ENCODE data around the gene ITPR3. TPM values are rescaled to one million over a fixed set of nuclear protein-coding genes. Genes with fewer than 3 reads are reported as not detected.

The ITPR3 gene
- total and polyA plus RNA-seq, 2 experiments from 2014 or later: 0.13 to 1.1 TPM

GRCh38 chr6:33731751-33732282, 110.7 kb downstream of the ITPR3 start:
- Histone ChIP-seq H3K27me3 (no peaks in the 10 kb centered on the region), H3K27ac (no peak overlapping the region), H3K9me3 (ENCODE audit: low read depth) (no peaks in the 10 kb centered on the region), H3K4me1 (ENCODE audit: low read depth) (peaks cover 9% of the 10 kb centered on the region), H3K36me3 (no peaks in the 10 kb centered on the region), H3K4me3 (no peak overlapping the region)
- TF ChIP-seq CTCF (IDR thresholded peaks at IDR 0.05; ENCODE audit: low read depth, low read length): no peak
- DNase-seq (ENCODE audit: low read depth in 1 of 2, low spot score in 1 of 2): no peak

GRCh38 chr6:33732385-33732784, 111.3 kb downstream of the ITPR3 start:
- H3K4me3 ChIP-seq: no peak overlapping the region
- no peak overlapping the region for H3K27ac ChIP-seq
- DNase-seq (ENCODE audit: low read depth in 1 of 2, low spot score in 1 of 2): no peak
- no peak for TF ChIP-seq CTCF (IDR thresholded peaks at IDR 0.05; ENCODE audit: low read depth, low read length)
- no peaks in the 10 kb centered on the region for H3K27me3 ChIP-seq
- peaks cover 9% of the 10 kb centered on the region for H3K4me1 ChIP-seq (ENCODE audit: low read depth)
- no peaks in the 10 kb centered on the region for H3K36me3 ChIP-seq
- no peaks in the 10 kb centered on the region for H3K9me3 ChIP-seq (ENCODE audit: low read depth)

- DNase-seq (ENCODE audit: low read depth in 1 of 2, low spot score in 1 of 2): no peak
- Histone ChIP-seq H3K9me3 (ENCODE audit: low read depth) (no peaks in the 10 kb centered on the region), H3K4me3 (no peak overlapping the region), H3K27ac (no peak overlapping the region), H3K36me3 (no peaks in the 10 kb centered on the region), H3K27me3 (no peaks in the 10 kb centered on the region), H3K4me1 (ENCODE audit: low read depth) (peaks cover 9% of the 10 kb centered on the region)
- TF ChIP-seq CTCF (IDR thresholded peaks at IDR 0.05; ENCODE audit: low read depth, low read length): no peak
Observed at GRCh38 chr6:33732817-33733708, 111.9 kb downstream of the ITPR3 start.

- no peak for TF ChIP-seq CTCF (IDR thresholded peaks at IDR 0.05; ENCODE audit: low read depth, low read length)
- H3K9me3 ChIP-seq (ENCODE audit: low read depth): no peaks in the 10 kb centered on the region
- peaks cover 9% of the 10 kb centered on the region for H3K4me1 ChIP-seq (ENCODE audit: low read depth)
- no peaks in the 10 kb centered on the region for H3K27me3 ChIP-seq
- H3K27ac ChIP-seq: no peak overlapping the region
- H3K4me3 ChIP-seq: no peak overlapping the region
- DNase-seq (ENCODE audit: low read depth in 1 of 2, low spot score in 1 of 2): no peak
- no peaks in the 10 kb centered on the region for H3K36me3 ChIP-seq
Observed at GRCh38 chr6:33733709-33734007, 112.5 kb downstream of the ITPR3 start.

- no peaks in the 10 kb centered on the region for H3K27me3 ChIP-seq
- no peak for TF ChIP-seq CTCF (IDR thresholded peaks at IDR 0.05; ENCODE audit: low read depth, low read length)
- H3K4me3 ChIP-seq: no peak overlapping the region
- no peak overlapping the region for H3K27ac ChIP-seq
- no peak for DNase-seq (ENCODE audit: low read depth in 1 of 2, low spot score in 1 of 2)
- no peaks in the 10 kb centered on the region for H3K9me3 ChIP-seq (ENCODE audit: low read depth)
- H3K4me1 ChIP-seq (ENCODE audit: low read depth): peaks cover 6% of the 10 kb centered on the region
- no peaks in the 10 kb centered on the region for H3K36me3 ChIP-seq
Observed at GRCh38 chr6:33735216-33735615, 114.1 kb downstream of the ITPR3 start.

Data from cardiac muscle cell (in vitro differentiated cells and primary cell).